Hypothalamus (tissue), 51 donors: ENCODE measurements around the gene SLC5A2.

Experiments
- DNase-seq, 51 donors: peaks; one replicate each; lab custom pipeline; 2025; lab: John Stamatoyannopoulos, UW

Gene SLC5A2

DNA sequence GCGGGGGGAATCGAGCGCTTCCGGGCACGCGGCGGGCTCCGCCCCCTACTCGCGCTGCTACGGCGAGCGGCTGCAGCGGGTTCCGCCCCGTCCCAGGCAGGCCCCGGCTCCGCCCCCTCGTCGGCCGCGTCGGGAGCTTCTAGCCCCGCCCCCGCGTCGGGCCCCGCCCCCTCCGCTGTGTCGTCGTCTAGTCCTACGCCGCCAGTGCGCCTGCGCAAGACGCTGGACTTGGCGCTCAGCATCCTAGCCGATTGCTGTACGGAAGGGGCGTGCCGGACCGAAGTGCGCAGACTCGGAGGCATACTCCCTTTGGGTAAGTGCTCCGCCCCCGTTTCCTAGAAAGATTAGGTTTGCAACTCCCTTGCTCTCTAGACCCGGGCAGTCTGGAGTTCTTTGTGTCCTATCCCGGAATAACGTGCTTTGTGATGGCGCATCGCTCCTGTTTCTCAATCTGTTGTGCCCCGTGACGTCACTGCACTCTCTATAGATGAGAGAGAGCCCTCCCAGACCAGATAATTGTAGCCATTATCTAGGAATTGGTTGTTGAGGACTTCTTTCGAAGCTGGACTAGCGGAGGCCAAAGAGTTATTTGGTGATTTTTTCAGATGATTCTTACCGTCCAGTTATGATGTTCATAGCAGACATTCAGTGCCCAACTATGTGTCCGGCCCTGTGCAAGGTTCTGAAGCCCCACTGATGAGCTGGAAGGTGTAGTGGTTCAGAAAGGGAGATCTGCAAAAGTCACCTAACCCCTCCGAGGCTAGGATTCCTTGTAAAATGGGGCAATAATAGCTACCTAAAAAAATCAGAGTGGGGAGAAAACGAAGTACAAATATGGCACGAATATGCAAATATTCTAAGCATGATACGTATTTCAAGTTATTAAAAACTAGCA is 23.0 kb upstream of the SLC5A2 start:
- DNase-seq = peak; percentile 96 to 100 (median 99)

DNA sequence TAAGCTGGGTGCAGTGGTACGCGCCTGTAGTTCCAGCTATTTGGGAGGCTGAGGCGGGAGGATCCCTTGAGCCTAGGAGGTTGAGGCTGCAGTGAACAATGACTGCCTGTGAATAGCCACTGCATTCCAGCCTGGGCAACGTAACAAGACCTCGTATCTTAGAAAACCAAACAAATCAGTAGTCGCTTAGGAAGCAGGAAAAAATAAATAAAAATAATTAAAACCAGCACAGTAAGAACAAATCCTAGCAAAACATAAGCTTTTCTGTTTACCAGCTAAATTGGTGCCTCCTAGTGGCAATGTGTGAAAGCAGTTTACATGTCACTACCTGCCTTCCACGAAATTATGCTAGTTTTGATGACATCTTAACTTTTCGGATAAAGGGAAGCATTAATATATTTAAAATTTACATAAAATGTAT is 22.3 kb upstream of the SLC5A2 start:
- no peak for DNase-seq

DNA sequence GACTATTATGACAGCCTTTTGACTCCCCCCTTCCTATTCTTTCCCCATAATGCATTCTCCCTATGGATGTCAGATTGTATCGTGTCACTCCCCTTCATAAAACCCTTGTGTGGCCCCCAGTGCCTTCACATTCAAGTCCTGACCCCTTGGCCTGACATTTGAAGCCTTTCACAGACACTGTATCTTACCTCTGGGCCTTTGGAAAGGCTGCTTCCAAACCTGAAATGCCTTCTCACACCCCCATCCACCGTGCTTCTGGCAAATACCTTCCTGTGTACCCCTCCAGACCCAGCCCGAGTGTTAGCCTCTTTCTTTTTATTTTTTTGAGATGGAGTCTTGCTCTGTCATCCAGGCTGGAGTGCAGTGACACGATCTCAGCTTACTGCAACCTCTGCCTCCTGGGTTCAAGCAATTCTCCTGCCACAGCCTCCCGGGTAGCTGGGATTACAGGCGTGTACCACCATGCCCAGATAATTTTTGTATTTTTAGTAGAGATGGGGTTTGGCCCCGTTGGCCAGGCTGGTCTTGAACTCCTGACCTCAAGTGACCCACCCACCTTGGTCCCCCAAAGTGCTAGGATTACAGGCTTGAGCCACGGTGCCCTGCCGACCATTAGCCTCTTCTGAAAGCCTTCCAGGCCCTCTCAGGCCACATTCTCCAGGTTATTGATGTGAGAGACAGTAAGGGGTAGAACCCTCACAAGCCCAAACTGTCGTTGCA is 21.6 kb upstream of the SLC5A2 start:
- no peak for DNase-seq

DNA sequence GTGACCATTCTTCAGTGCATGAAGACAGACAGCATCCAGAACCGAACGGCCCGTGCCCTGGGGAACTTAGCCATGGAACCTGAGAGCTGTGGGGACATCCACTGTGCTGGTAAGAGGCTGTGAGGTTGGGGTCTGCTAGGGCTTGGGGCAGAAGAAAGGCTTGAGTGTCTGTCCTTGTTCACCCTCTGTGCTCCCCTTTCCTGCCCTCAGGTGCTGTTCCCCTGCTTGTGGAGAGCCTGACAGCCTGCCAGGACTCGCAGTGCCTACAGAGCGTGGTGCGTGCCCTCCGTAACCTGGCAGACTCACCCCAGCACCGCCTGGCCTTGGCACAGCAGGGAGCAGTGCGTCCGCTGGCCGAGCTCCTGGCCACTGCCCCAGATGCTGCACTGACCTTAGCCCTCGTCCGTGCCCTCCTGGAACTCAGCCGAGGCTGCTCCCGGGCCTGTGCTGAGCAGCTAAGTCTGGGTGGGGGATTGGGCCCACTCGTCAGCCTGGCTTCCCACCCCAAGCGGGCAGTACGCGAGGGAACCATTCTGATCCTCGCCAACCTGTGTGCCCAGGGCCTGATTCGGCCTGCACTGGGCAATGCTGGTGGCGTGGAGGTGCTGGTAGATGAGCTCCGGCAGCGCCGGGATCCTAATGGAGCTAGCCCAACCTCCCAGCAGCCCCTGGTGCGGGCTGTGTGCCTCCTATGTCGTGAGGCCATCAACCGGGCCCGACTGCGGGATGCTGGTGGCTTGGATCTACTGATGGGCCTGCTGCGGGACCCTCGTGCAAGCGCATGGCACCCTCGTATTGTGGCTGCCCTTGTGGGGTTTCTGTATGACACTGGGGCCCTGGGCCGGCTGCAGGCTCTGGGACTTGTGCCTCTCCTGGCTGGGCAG is 20.8 kb upstream of the SLC5A2 start:
- no peak for DNase-seq

DNA sequence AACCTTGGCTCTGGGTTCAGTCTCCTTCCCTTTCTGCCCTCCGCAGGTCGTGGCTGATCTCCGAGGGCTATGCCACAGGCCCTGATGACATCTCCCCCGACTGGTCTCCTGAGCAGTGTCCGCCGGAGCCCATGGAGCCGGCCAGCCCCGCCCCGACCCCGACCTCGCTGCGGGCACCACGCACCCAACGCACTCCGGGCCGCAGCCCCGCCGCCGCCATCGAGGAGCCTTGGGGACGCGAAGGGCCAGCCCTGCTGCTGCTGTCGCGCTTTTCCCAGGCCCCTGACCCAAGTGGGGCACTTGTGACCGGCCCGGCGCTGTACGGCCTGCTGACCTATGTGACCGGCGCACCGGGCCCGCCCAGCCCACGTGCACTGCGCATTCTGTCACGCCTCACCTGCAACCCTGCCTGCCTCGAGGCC is 18.6 kb upstream of the SLC5A2 start:
- no peak for DNase-seq

DNA sequence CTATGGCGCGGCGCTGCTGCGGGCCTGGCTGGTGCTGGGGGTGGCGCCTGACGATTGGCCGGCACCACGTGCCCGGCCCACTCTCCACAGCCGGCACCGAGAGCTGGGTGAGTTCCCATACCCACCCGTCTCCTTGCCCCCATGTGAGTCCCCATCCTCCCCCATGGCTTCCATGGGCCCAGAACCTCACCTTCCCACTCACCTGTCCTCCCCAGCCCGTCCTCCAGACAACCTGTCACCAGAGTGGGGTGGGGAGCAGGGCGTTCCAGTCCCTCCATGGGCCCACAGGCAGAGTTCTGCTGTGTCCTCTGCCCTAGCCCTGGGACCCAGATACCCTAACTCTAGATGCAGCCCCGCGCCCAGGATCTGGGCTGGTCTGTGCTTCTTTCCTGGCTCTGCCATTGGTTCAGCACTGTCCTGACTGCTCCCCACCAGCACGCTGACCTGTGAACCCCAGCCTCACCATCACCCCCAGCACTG is 18.1 kb upstream of the SLC5A2 start:
- DNase-seq = no peak

DNA sequence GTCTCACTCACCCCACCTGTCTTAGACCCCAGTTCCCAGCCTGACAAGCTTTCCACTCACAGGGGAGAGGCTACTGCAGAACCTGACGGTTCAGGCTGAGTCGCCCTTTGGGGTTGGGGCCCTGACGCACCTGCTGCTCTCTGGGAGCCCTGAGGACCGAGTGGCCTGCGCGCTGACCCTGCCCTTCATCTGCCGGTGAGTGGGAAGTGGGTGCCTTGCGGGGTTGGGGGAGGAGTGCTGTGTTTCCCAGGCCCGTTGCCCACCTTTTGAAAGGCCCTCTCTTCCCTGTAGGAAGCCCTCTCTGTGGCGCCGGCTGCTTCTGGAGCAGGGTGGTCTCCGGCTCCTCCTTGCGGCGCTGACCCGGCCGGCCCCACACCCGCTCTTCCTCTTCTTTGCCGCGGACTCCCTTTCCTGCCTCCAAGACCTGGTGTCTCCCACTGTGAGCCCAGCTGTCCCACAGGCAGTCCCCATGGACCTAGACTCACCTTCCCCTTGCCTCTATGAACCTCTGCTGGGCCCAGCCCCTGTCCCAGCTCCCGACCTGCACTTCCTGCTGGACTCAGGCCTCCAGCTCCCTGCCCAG is 17.0 kb upstream of the SLC5A2 start:
- DNase-seq = no peak

DNA sequence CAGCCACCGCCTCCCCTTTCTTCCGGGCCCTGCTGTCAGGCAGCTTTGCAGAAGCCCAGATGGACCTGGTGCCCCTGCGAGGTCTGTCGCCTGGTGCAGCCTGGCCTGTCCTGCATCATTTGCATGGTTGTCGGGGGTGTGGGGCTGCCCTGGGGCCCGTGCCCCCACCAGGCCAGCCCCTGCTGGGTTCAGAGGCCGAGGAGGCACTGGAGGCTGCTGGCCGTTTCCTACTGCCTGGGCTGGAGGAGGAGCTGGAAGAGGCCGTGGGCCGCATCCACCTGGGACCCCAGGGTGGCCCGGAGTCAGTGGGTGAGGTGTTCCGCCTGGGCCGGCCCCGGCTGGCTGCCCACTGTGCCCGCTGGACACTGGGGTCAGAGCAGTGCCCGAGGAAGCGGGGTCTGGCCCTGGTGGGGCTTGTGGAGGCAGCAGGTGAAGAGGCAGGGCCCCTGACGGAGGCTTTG is 16.5 kb upstream of the SLC5A2 start:
- no peak for DNase-seq

DNA sequence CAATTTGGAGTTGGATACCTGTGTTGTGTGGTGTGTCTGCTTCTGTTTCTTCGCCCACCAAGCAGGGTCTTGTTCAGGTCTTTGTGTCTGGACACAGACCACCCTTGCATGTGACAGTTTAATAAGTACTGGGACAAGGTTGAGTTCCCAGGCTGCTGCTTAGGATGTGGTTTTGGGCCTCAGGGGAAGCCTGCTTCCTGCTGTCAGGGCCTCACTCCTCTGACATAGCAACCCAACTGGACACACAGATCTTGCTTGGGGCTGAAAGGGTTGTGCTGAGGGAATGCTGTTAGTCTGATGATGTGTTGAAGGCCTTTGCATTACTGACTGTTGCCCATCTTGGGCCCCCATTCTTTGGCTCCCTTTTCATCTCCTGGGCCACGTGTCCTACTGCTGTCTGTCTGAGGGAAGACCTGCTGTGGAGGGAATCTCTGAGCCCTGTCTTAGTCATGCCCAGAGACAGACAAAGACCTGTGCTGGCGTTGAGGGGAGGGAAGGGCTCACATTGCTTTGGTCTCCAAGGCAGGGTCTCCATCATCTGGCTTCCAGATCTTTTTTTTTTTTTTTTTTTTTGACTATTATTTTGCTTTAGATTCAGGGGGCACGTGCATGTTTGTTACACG is 15.7 kb upstream of the SLC5A2 start:
- no peak for DNase-seq

DNA sequence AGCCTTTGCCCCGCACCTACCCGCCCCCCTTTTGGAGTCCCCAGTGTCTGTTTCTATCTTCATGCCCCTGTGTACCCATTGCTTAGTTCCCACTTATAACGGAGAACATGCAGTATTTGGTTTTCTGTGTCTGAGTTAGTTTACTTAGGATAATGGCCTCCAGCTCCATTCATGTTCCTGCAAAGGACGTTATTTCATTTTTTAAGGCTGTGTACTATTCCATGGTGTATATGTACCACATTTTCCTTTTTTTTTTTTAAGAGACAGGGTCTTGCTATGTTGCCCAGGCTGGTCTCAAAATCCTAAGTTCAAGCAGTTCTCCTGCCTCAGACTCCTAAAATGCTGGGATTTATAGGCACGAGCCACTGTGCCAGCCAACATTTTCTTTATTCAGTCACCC is 15.1 kb upstream of the SLC5A2 start:
- DNase-seq = no peak

DNA sequence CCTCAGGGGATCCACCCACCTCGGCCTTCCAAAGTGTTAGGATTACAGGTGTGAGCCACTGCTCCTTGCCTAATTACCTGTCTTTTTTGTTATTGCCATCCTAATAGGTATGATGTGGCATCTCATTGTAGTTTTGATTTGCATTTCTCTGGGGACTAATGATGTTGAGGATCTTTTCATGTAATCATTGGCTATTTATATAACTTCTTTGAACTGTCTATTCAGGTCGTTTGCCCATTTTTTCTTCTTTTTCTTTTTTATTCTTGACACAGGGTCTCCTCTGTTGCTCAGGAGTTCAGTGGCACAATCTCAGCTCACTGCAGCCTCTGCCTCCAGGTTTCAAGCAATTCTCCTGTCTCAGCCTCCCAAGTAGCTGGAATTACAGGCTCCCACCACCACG is 12.3 kb upstream of the SLC5A2 start:
- DNase-seq = no peak

DNA sequence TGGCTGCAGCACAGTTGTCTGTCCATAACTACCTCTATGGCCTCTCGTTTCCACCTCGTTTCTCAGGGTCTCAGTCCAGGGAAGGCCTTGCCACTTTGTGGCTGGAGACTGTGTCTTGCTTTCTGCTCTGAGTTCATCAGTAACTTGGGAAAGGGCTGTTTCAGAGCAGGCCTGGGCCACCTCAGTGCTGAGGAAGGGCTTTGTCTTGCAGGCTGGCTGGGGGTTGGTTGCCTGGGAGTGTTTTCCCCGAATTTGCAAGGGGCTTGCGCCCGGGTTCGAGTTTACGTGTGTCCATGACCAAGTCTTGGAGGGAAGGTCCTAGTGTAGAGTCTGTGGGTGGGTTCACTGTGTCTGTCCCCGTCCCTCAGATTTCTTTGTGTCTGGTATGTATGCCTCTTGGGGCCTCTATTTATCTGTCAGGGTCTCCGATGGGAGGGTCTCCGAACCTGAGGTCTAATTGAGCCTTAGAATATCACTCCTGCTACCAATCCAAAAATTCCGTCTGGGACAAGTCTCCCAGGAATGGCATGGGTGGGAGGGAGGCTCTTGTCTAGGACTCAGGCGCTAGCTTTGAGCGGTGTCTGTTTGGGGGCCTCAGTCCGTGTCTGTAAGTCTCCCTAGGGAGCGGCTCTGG is 11.6 kb upstream of the SLC5A2 start:
- DNase-seq = no peak

DNA sequence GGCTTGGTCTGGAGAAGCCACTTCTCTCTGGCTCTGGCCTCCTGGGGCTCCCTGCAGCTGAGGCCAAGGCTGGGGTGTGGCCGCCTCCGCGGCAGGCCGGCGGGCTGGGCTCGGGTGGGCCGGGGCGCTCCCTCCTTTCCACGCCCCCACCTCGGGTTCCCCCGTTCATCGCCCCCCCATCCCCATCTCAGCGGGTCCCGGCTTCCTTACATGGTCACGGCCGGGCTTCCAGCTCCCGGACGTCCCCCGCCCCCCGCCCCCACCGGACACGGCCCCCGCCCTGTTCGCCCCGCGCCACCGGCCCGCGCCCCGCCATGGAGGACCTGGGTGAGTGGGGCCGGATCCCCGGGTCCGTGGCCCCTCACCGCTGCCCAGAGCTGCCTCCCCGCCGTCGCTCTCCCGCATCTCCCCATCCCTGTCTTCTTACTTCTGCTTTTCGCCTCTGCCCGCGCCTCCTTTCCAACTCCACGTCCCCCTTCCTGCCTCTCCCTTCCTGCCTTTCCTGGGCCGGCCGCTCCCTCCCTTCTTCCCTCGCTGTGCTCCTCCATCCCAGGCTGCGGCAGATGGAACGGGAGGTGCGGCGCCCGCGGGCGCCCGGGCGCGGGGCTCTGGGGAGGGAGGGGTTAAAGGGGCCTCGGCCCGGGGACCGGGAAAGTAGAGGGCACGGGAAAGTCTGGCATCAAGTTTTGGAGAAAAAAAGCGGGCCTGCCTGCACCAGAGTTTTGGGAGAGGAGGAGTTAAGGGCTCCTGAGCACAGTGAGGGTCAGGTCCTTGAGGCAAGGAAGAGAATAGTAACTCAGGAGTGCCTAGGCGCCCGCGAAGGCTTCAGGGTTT is 10.8 kb upstream of the SLC5A2 start, which contains the start of gene TGFB1I1:
TSS of gene TGFB1I1 (plus strand) at position 278 of the 834 bp plus-strand sequence. CDS start at position 315, 37 bp downstream.
- DNase-seq = no peak

DNA sequence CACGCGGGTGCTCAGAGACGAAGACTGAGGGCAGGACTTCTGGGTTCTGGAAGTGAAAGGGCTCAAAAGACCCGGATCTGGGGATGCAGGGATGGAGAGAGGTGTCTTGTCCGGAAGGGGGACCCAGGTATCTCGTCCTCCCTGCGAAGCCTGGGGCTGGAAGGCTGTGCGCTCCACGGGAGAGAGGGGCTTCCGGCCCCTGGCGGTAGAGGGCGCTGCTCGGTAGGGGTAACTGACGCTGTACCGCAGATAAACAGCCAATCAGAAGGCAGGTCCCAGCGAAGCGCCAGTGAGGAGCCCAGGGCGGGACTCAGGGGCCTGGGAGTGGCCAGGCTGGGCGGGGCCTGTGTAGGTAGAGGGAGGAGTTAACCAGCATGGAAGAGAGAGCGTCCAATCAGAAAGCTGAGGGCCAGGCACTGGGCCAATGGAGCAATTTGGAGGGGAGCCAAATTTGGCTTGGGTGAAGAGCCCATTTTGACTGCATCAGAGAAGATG is 10.2 kb upstream of the SLC5A2 start:
- peak in 3 of 51 donors; percentile 7 to 42 (median 26) for DNase-seq

DNA sequence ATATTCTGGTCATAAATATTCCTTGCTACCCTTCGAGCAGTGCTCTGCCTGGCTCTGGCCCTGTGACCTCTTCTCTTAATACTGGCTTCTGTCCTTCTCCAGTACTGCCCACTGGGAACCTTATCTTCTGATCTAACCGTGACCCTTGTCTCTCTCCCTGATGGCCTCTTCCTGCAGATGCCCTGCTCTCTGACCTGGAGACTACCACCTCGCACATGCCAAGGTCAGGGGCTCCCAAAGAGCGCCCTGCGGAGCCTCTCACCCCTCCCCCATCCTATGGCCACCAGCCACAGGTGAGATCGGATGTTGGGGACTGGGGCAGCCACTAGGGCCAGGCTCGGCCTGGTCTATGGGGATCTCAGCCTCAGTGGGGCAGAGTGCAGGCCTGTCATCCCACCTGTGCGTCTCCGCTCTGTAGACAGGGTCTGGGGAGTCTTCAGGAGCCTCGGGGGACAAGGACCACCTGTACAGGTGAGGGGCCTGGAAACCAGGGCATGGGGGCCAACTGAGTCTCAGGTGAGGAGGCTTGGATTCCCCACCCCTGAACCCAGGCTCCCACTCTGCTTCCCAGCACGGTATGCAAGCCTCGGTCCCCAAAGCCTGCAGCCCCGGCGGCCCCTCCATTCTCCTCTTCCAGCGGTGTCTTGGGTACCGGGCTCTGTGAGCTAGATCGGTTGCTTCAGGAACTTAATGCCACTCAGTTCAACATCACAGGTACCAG is 9.5 kb upstream of the SLC5A2 start:
- no peak for DNase-seq

DNA sequence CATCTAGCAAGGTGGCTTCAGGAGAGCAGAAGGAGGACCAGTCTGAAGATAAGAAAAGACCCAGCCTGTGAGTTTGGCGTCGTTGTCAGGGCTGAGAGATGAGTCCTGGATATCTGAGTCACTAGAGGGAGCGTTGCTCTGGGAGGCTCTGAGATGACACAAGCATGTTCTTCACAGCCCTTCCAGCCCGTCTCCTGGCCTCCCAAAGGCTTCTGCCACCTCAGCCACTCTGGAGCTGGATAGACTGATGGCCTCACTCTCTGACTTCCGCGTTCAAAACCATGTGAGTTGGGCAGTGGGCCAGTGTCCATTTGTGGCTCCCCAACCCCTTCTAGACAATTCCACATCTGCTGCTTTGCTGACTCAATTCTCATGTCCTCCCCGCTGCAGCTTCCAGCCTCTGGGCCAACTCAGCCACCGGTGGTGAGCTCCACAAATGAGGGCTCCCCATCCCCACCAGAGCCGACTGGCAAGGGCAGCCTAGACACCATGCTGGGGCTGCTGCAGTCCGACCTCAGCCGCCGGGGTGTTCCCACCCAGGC is 8.7 kb upstream of the SLC5A2 start:
- DNase-seq = peak in 2 of 51 donors; percentile 6 to 9
